IMR-90 (cell line): ENCODE data around the gene UNK. TPM values are rescaled to one million over a fixed set of nuclear protein-coding genes. Genes with fewer than 3 reads are reported as not detected.

Experiments used
- ATAC-seq: fragments of 200-7000 bp; cut with Tn5 transposase; 2 replicates; pipeline ENCODE4 v1.9.1; 2020; ENCODE audit warnings: low read depth, mild to moderate bottlenecking, moderate library complexity
- BruUV-seq: library from RNA; stranded (reverse); fragments of 400-500 nt; replicated peaks from 2 replicates; lab custom pipeline; 2021; lab: Mats Ljungman, UMichigan
- CTCF ChIA-PET: fragments of 300-600 bp; formaldehyde crosslinking; extraction: SDS; loops from one replicate; lab custom pipeline; 2021; ENCODE audit warnings: antibody characterized with exemption; lab: Yijun Ruan, JAX
- POLR2A ChIA-PET: fragments of 300-600 bp; sonication (Branson Sonifier 250); formaldehyde crosslinking; loops from one replicate; lab custom pipeline; 2022; ENCODE audit warnings: antibody characterized with exemption; ENCODE audit not compliant: unreplicated experiment; lab: Charles Lee
- DNase-seq: peaks from one replicate; pipeline ENCODE4 v3.0.0; 2013
- H2AFZ ChIP-seq: replicated peaks from 2 replicates; pipeline ENCODE3; 2013; ENCODE audit warnings: low read length, mild to moderate bottlenecking; ENCODE audit not compliant: poor library complexity
- H2AK5ac ChIP-seq: 2 replicates; pipeline ENCODE4 v1.6.1; 2013; ENCODE audit warnings: low read depth, low read length, inconsistent platforms
- H2AK9ac ChIP-seq: replicated peaks from 2 replicates; pipeline ENCODE3; 2013; ENCODE audit warnings: mild to moderate bottlenecking, low read depth, low read length, moderate library complexity; ENCODE audit not compliant: poor library complexity
- H2BK120ac ChIP-seq: 2 replicates; pipeline ENCODE4 v1.6.1; 2013; ENCODE audit warnings: low read depth, low read length, inconsistent platforms
- H2BK15ac ChIP-seq: 3 replicates; pipeline ENCODE4 v1.6.1; 2013; ENCODE audit warnings: low read depth, low read length, inconsistent platforms
- H2BK20ac ChIP-seq: 2 replicates; pipeline ENCODE4 v1.6.1; 2013; ENCODE audit warnings: low read depth, mild to moderate bottlenecking, inconsistent platforms, low read length, moderate library complexity
- H2BK5ac ChIP-seq: 2 replicates; pipeline ENCODE4 v1.6.1; 2013; ENCODE audit warnings: mild to moderate bottlenecking, low read depth, low read length, inconsistent platforms; ENCODE audit not compliant: poor library complexity, severe bottlenecking
- H3K14ac ChIP-seq: replicated peaks from 2 replicates; pipeline ENCODE4 v1.6.1; 2013; ENCODE audit warnings: low read depth, low read length, inconsistent platforms
- H3K18ac ChIP-seq: 2 replicates; pipeline ENCODE4 v1.6.1; 2013; ENCODE audit warnings: low read depth, low read length, control low read depth
- H3K23ac ChIP-seq: 2 replicates; pipeline ENCODE4 v1.6.1; 2013; ENCODE audit warnings: low read depth, low read length, inconsistent platforms
- H3K27ac ChIP-seq: 2 replicates; pipeline ENCODE4 v1.5.1; 2013; ENCODE audit warnings: mild to moderate bottlenecking, control low read depth, low read length; ENCODE audit not compliant: insufficient read depth
- H3K27me3 ChIP-seq: 2 replicates; pipeline ENCODE4 v1.6.1; 2013; ENCODE audit warnings: low read length; ENCODE audit not compliant: control insufficient read depth, insufficient read depth
- H3K36me3 ChIP-seq: 2 replicates; pipeline ENCODE4 v1.6.1; 2013; ENCODE audit warnings: low read length, mixed read lengths; ENCODE audit not compliant: control insufficient read depth, insufficient read depth
- H3K4ac ChIP-seq: 2 replicates; pipeline ENCODE4 v1.6.1; 2013; ENCODE audit warnings: low read depth, low read length, inconsistent platforms
- H3K4me1 ChIP-seq: 2 replicates; pipeline ENCODE4 v1.6.1; 2013; ENCODE audit warnings: low read length, mixed read lengths; ENCODE audit not compliant: control insufficient read depth, insufficient read depth
- H3K4me2 ChIP-seq: 2 replicates; pipeline ENCODE4 v1.6.1; 2013; ENCODE audit warnings: low read depth, mild to moderate bottlenecking, control low read depth, low read length, moderate library complexity
- H3K4me3 ChIP-seq: 2 replicates; pipeline ENCODE4 v1.5.1; 2013; ENCODE audit warnings: low read depth, mild to moderate bottlenecking, control low read depth, low read length, moderate library complexity; ENCODE audit not compliant: insufficient read depth
- H3K56ac ChIP-seq: 2 replicates; pipeline ENCODE4 v1.6.1; 2013; ENCODE audit warnings: low read length, inconsistent platforms; ENCODE audit not compliant: insufficient read depth; ENCODE audit errors: extremely low read depth
- H3K79me1 ChIP-seq, 2 experiments: 2 replicates each; pipeline ENCODE4 v1.6.1; 2013; ENCODE audit warnings: low read length in 2 of 2, inconsistent platforms in 1 of 2, low read depth in 1 of 2
- H3K9ac ChIP-seq: 2 replicates; pipeline ENCODE4 v1.6.1; 2013; ENCODE audit warnings: low read depth, low read length, control low read depth
- H3K9me1 ChIP-seq: 2 replicates; pipeline ENCODE4 v1.6.1; 2013; ENCODE audit warnings: low read length, inconsistent platforms; ENCODE audit not compliant: insufficient read depth
- H3K9me3 ChIP-seq: 2 replicates; pipeline ENCODE4 v1.6.1; 2013; ENCODE audit warnings: low read length; ENCODE audit not compliant: control insufficient read depth, insufficient read depth
- H4K20me1 ChIP-seq: 2 replicates; pipeline ENCODE4 v1.6.1; 2013; ENCODE audit warnings: low read length, inconsistent platforms; ENCODE audit not compliant: insufficient read depth
- H4K5ac ChIP-seq: 2 replicates; pipeline ENCODE4 v1.6.1; 2013; ENCODE audit warnings: mild to moderate bottlenecking, low read depth, low read length, control low read depth
- H4K8ac ChIP-seq, 2 experiments: 2 replicates each; pipeline ENCODE4 v1.6.1; 2013; ENCODE audit warnings: low read depth in 2 of 2, low read length in 2 of 2, control low read depth in 1 of 2, inconsistent platforms in 1 of 2
- H4K91ac ChIP-seq: 2 replicates; pipeline ENCODE4 v1.6.1; 2013; ENCODE audit warnings: low read depth, low read length, inconsistent platforms; ENCODE audit not compliant: insufficient read depth
- BHLHE40 ChIP-seq: fragments of 150-350 bp; IDR thresholded peaks from 2 replicates; pipeline ENCODE4 v1.6.1; 2016; ENCODE audit warnings: mild to moderate bottlenecking, low read depth, low read length
- CEBPB ChIP-seq: IDR thresholded peaks from 2 replicates; pipeline ENCODE4 v1.6.1; 2012; ENCODE audit warnings: low read depth, low read length, improper control_type of control experiment
- CHD1 ChIP-seq: IDR thresholded peaks from 2 replicates; pipeline ENCODE4 v1.6.1; 2012; ENCODE audit warnings: low read depth, low read length, improper control_type of control experiment
- FOS ChIP-seq: fragments of 150-350 bp; IDR thresholded peaks from 2 replicates; pipeline ENCODE4 v1.6.1; 2016; ENCODE audit warnings: low read depth, low read length
- MAFK ChIP-seq: IDR thresholded peaks from 2 replicates; pipeline ENCODE4 v1.6.1; 2012; ENCODE audit warnings: low read depth, low read length, improper control_type of control experiment
- MAZ ChIP-seq: IDR thresholded peaks from 2 replicates; pipeline ENCODE4 v1.6.1; 2012; ENCODE audit warnings: low read depth, mild to moderate bottlenecking, low read length, improper control_type of control experiment, moderate library complexity, borderline replicate concordance
- MXI1 ChIP-seq: IDR thresholded peaks from 2 replicates; pipeline ENCODE4 v1.6.1; 2012; ENCODE audit warnings: low read depth, mild to moderate bottlenecking, low read length, moderate library complexity, borderline replicate concordance
- NFE2L2 ChIP-seq: fragments of 150-350 bp; IDR thresholded peaks from 2 replicates; pipeline ENCODE4 v1.6.1; 2016; ENCODE audit warnings: low read depth, mild to moderate bottlenecking, low read length
- POLR2A ChIP-seq: IDR thresholded peaks from 2 replicates; pipeline ENCODE4 v1.6.1; 2012; ENCODE audit warnings: mild to moderate bottlenecking, low read depth, low read length
- RAD21 ChIP-seq: IDR thresholded peaks from 2 replicates; pipeline ENCODE4 v1.6.1; 2012; ENCODE audit warnings: low read length, improper control_type of control experiment
- RCOR1 ChIP-seq: IDR thresholded peaks from 2 replicates; pipeline ENCODE4 v1.6.1; 2012; ENCODE audit warnings: mild to moderate bottlenecking, low read length, improper control_type of control experiment; ENCODE audit not compliant: insufficient replicate concordance
- RFX5 ChIP-seq: IDR thresholded peaks from 2 replicates; pipeline ENCODE4 v1.8.0; 2012; ENCODE audit warnings: low read depth, mild to moderate bottlenecking, low read length, moderate library complexity
- SMC3 ChIP-seq: fragments of 150-350 bp; IDR thresholded peaks from 2 replicates; pipeline ENCODE4 v1.6.1; 2016; ENCODE audit warnings: low read depth, mild to moderate bottlenecking, antibody characterized with exemption, low read length, moderate library complexity
- WGBS, 2 experiments: methylation state at CpG; one replicate each; pipeline versions ENCODE4 v1.1.5 to v1.1.7; 2013; ENCODE audit warnings: missing lambda C conversion rate in 2 of 2; ENCODE audit not compliant: insufficient read length in 1 of 2; ENCODE audit errors: extremely low coverage in 2 of 2; 5-methylcytosine and 5-hydroxymethylcytosine counted together
- dilution Hi-C: fragments of 300-500 bp; cut with HindIII; formaldehyde crosslinking; loops from one replicate; pipeline ENCODE4 v1.14.3; 2018; ENCODE audit warnings: low sequenced_read_pairs; ENCODE audit not compliant: unreplicated experiment
- in situ Hi-C: fragments of 300-500 bp; cut with MboI; formaldehyde crosslinking; loops from 3 replicates; pipeline ENCODE4 v1.14.3; 2019; ENCODE audit warnings: low sequenced_read_pairs, inconsistent platforms, mixed read lengths
- intact Hi-C: fragments of 100-400 bp; cut with micrococcal nuclease; formaldehyde crosslinking; loops from 2 replicates; pipeline ENCODE4 v1.10.0; 2022
- polyA plus RNA-seq, 3 experiments: library from polyadenylated mRNA; depleted of rRNA; stranded (reverse); fragments of >200 nt; gene quantifications; 2 replicates each; pipeline ENCODE4 v1.2.3, GENCODE V29; 2012; ENCODE audit warnings: low replicate concordance in 1 of 3
- total RNA-seq: library from RNA; depleted of rRNA; stranded (reverse); fragments of >200 nt; gene quantifications from 2 replicates; pipeline ENCODE4 v1.2.3, GENCODE V29; 2012
- TF ChIP-seq, protein P1 (sequence below): conservative IDR thresholded peaks from 2 replicates; pipeline ENCODE4 v1.5.1; 2012; ENCODE audit warnings: mild to moderate bottlenecking, low read depth, low read length, improper control_type of control experiment
- TF ChIP-seq, protein P2 (sequence below): fragments of 150-350 bp; IDR thresholded peaks from 2 replicates; pipeline ENCODE4 v1.6.1; 2016; ENCODE audit warnings: low read depth, mild to moderate bottlenecking, low read length, moderate library complexity, borderline replicate concordance
- TF ChIP-seq, protein P3 (sequence below): fragments of 150-350 bp; IDR thresholded peaks from 2 replicates; pipeline ENCODE4 v1.6.1; 2017; ENCODE audit warnings: mild to moderate bottlenecking, antibody characterized with exemption, low read length, low read depth

The UNK gene
- total and polyA plus RNA-seq, 2 of the 4 experiments (the other 2 are of a cell fraction): 15.4 to 17.3 TPM

DNA sequence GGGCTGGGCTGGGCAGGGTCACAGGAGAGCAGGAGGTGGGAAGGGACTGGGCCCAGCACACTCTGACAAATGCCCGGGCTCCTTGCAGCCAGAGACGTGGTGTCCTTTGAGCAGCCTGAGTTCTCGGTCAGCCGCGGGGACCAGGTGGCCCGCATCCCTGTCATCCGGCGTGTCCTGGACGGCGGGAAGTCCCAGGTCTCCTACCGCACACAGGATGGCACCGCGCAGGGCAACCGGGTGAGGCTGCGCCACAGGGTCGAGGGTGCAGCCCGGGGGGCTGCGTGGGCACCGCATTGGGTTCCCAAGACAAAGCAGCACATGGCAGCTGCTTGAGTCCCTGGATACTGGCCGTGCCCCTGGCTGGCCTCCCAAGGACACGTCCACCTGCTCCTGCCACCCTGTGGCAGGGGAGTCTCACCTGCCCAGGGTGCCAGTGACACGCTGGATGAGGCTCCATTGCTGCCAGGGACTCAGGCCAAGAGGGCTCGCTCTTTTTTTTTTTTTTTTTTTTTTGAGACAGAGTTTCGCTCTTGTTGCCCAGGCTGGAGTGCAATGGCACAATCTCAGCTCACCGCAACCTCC lies 40.9 kb upstream of the UNK start:
- TF ChIP-seq MAZ (no peak), RCOR1 (no peak), SMC3 (no peak), BHLHE40 (no peak), CHD1 (no peak), POLR2A (no peak), MXI1 (no peak), CEBPB (no peak), NFE2L2 (no peak), MAFK (no peak), FOS (no peak), RFX5 (no peak), RAD21 (no peak)
- TF ChIP-seq, protein P1, sequence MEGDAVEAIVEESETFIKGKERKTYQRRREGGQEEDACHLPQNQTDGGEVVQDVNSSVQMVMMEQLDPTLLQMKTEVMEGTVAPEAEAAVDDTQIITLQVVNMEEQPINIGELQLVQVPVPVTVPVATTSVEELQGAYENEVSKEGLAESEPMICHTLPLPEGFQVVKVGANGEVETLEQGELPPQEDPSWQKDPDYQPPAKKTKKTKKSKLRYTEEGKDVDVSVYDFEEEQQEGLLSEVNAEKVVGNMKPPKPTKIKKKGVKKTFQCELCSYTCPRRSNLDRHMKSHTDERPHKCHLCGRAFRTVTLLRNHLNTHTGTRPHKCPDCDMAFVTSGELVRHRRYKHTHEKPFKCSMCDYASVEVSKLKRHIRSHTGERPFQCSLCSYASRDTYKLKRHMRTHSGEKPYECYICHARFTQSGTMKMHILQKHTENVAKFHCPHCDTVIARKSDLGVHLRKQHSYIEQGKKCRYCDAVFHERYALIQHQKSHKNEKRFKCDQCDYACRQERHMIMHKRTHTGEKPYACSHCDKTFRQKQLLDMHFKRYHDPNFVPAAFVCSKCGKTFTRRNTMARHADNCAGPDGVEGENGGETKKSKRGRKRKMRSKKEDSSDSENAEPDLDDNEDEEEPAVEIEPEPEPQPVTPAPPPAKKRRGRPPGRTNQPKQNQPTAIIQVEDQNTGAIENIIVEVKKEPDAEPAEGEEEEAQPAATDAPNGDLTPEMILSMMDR: no peak
- TF ChIP-seq, protein P2, sequence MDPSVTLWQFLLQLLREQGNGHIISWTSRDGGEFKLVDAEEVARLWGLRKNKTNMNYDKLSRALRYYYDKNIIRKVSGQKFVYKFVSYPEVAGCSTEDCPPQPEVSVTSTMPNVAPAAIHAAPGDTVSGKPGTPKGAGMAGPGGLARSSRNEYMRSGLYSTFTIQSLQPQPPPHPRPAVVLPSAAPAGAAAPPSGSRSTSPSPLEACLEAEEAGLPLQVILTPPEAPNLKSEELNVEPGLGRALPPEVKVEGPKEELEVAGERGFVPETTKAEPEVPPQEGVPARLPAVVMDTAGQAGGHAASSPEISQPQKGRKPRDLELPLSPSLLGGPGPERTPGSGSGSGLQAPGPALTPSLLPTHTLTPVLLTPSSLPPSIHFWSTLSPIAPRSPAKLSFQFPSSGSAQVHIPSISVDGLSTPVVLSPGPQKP: no peak
- TF ChIP-seq, protein P3, sequence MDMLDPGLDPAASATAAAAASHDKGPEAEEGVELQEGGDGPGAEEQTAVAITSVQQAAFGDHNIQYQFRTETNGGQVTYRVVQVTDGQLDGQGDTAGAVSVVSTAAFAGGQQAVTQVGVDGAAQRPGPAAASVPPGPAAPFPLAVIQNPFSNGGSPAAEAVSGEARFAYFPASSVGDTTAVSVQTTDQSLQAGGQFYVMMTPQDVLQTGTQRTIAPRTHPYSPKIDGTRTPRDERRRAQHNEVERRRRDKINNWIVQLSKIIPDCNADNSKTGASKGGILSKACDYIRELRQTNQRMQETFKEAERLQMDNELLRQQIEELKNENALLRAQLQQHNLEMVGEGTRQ: no peak
- BruUV-seq: no TSS peak
- H3K9me3 ChIP-seq: no peaks in the 10 kb centered on the region
- POLR2A ChIA-PET: no interaction called here
- H3K4me3 ChIP-seq: no peak overlapping the region
- no peak overlapping the region for H2AK9ac ChIP-seq
- H2BK15ac ChIP-seq: no peak overlapping the region
- H3K9ac ChIP-seq: no peak overlapping the region
- no peak overlapping the region for H3K14ac ChIP-seq
- no peak for DNase-seq
- no peak overlapping the region for H3K56ac ChIP-seq
- H2BK5ac ChIP-seq: no peak overlapping the region
- no peaks in the 10 kb centered on the region for H3K36me3 ChIP-seq
- CTCF ChIA-PET: no interaction called here
- H4K5ac ChIP-seq: no peak overlapping the region
- no peak overlapping the region for H2BK20ac ChIP-seq
- no peak for ATAC-seq
- H2AFZ ChIP-seq: no peak overlapping the region
- no peaks in the 10 kb centered on the region for H3K4me1 ChIP-seq
- H3K4ac ChIP-seq: no peak overlapping the region
- no peak overlapping the region for H2AK5ac ChIP-seq
- no peak overlapping the region for H3K23ac ChIP-seq
- no peaks in the 10 kb centered on the region for H3K79me1 ChIP-seq
- no peaks in the 10 kb centered on the region for H4K20me1 ChIP-seq
- H3K4me2 ChIP-seq: no peak overlapping the region
- dilution Hi-C loops (no loop called here), intact Hi-C loops (no loop called here), in situ Hi-C loops (loop anchor here (10.0 kb wide), 1 partner anchor 319 kb away; no protein-coding TSS in a partner anchor)
- H4K8ac ChIP-seq: no peak overlapping the region
- no peak overlapping the region for H4K91ac ChIP-seq
- H3K9me1 ChIP-seq: no peaks in the 10 kb centered on the region
- H3K18ac ChIP-seq: no peak overlapping the region
- H3K27ac ChIP-seq: no peak overlapping the region
- peaks cover 2% of the 10 kb centered on the region; the same call in 1 of the 2 replicates for H3K27me3 ChIP-seq
- WGBS, 2 experiments: 86% methylated on average over 21 of the region's 25 CpGs; no CpG with 5 or more reads in 1 of the 2 experiments
- no peak overlapping the region for H2BK120ac ChIP-seq
